ENCODE results near the gene ABI1.

ABI1 gene

GRCh38 chr10:26697922-26698608 lies 162.7 kb downstream of the ABI1 start:
- no peak for TF ChIP-seq Cebpa-rat (IDR thresholded peaks at IDR 0.05)
- Histone ChIP-seq H3K9ac (peak overlapping the region; percentile 88 to 100 (median 96)), H3K27me3 (no peaks in the 10 kb centered on the region), H3K27ac (peak overlapping the region; percentile 91 to 100 (median 99)), H3K4me3 (peak overlapping the region; percentile 75 to 98 (median 90)), H3K4me2 (peak overlapping the region; percentile 89 to 100 (median 95)), H4K20me1 (peaks cover 0 to 46% (median 36%) of the 10 kb centered on the region in 11 experiments; a peak in 19 of 22 replicates), H3K9me3 (replicated peaks in 1 of 11) (peaks cover 0 to 13% (median 0%) of the 10 kb centered on the region in 11 experiments; a peak in 1 of 22 replicates), H3K4me1 (peaks cover 26 to 66% (median 42%) of the 10 kb centered on the region in 10 experiments), H3K36me3 (peaks cover 4 to 39% (median 34%) of the 10 kb centered on the region in 11 experiments; a peak in 20 of 22 replicates)

GRCh38 chr10:26697163-26697921 lies 163.4 kb downstream of the ABI1 start, which contains the start of gene PDSS1:
Gene PDSS1, plus strand, starts transcription at chr10:26697701. Its CDS starts 11 bp downstream, at chr10:26697712.
- peaks cover 0 to 39% (median 29%) of the 10 kb centered on the region in 11 experiments; a peak in 19 of 22 replicates for H4K20me1 ChIP-seq
- peaks cover 0 to 13% (median 0%) of the 10 kb centered on the region in 11 experiments; a peak in 1 of 22 replicates for H3K9me3 ChIP-seq (replicated peaks in 1 of 11)
- peak within 1 kb of the TSS; percentile 88 to 100 (median 96) for H3K9ac ChIP-seq
- H3K4me3 ChIP-seq: peak within 1 kb of the TSS; percentile 75 to 98 (median 90)
- peak within 1 kb of the TSS; percentile 91 to 100 (median 99) for H3K27ac ChIP-seq
- no peaks in the 10 kb centered on the region for H3K27me3 ChIP-seq
- H3K4me1 ChIP-seq: peaks cover 26 to 66% (median 41%) of the 10 kb centered on the region in 10 experiments
- peak within 1 kb of the TSS; percentile 89 to 100 (median 95) for H3K4me2 ChIP-seq
- peak in 1 of 11 experiments; percentile 62; a peak in 1 of 22 replicates for TF ChIP-seq Cebpa-rat (IDR thresholded peaks at IDR 0.05)
- H3K36me3 ChIP-seq: peaks cover 1 to 32% (median 27%) of the 10 kb centered on the region in 11 experiments; a peak in 20 of 22 replicates

GRCh38 chr10:26696786-26697162 lies 164.0 kb downstream of the ABI1 start:
- H3K27me3 ChIP-seq: no peaks in the 10 kb centered on the region
- H3K4me3 ChIP-seq: peak overlapping the region; percentile 75 to 98 (median 90)
- H3K36me3 ChIP-seq: peaks cover 0 to 26% (median 21%) of the 10 kb centered on the region in 11 experiments; a peak in 20 of 22 replicates
- TF ChIP-seq Cebpa-rat (IDR thresholded peaks at IDR 0.05): peak in 10 of 11 experiments; percentile 75 to 99 (median 96); a peak in 19 of 22 replicates
- peak overlapping the region; percentile 88 to 100 (median 96) for H3K9ac ChIP-seq
- H3K9me3 ChIP-seq (replicated peaks in 1 of 11): peaks cover 0 to 13% (median 0%) of the 10 kb centered on the region in 11 experiments; a peak in 1 of 22 replicates
- peaks cover 0 to 33% (median 23%) of the 10 kb centered on the region in 11 experiments; a peak in 19 of 22 replicates for H4K20me1 ChIP-seq
- peak overlapping the region; percentile 91 to 100 (median 99) for H3K27ac ChIP-seq
- peaks cover 26 to 60% (median 40%) of the 10 kb centered on the region in 10 experiments for H3K4me1 ChIP-seq
- H3K4me2 ChIP-seq: peak overlapping the region; percentile 89 to 100 (median 95)

Measured in BLaER1 treated with 17β-estradiol and CSF1 and Interleukin-3, amounts not matched to agents 10 nM and 100 nM (cell line).